Measurements from ENCODE around the gene GPR34. TPM values are rescaled to one million over a fixed set of nuclear protein-coding genes. Genes with fewer than 3 reads are reported as not detected.

GPR34 gene
- total and polyA plus RNA-seq, 2 of the 13 experiments (the other 11 are each of a cell fraction or from before 2014, with no cell fraction given), result not detected

- H3K79me2 ChIP-seq (ENCODE audit: insufficient read depth, low read length), result no peaks in the 10 kb centered on the region
- H3K9me3 ChIP-seq (ENCODE audit: low read length), result no peaks in the 10 kb centered on the region
- no peak for TF ChIP-seq ZNF550 (CRISPR knock-in tag; IDR thresholded peaks at IDR 0.05; ENCODE audit: borderline replicate concordance)
- TF ChIP-seq ZNF784 (CRISPR knock-in tag; IDR thresholded peaks at IDR 0.05; ENCODE audit: borderline replicate concordance), result no peak
- no peak for TF ChIP-seq SKI (IDR thresholded peaks at IDR 0.05; ENCODE audit: partially characterized antibody)
- no peak for TF ChIP-seq NFE2L2 (IDR thresholded peaks at IDR 0.05; ENCODE audit: low read length)
- TF ChIP-seq ZNF501 (CRISPR knock-in tag; IDR thresholded peaks at IDR 0.05), result no peak
- TF ChIP-seq CEBPZ (IDR thresholded peaks at IDR 0.05; ENCODE audit: low read length), result no peak
- no peak for TF ChIP-seq TRAFD1 (CRISPR knock-in tag; IDR thresholded peaks at IDR 0.05; ENCODE audit: borderline replicate concordance)
- TF ChIP-seq ZNF33A (CRISPR knock-in tag; IDR thresholded peaks at IDR 0.05; ENCODE audit: borderline replicate concordance), result no peak
- no peak for TF ChIP-seq ZNF674 (CRISPR knock-in tag; IDR thresholded peaks at IDR 0.05; ENCODE audit: low read depth)
- no peak for TF ChIP-seq ZNF234 (CRISPR knock-in tag; conservative IDR thresholded peaks at IDR 0.05)
- no peak for TF ChIP-seq ZNF616 (CRISPR knock-in tag; IDR thresholded peaks at IDR 0.05; ENCODE audit: low read depth)
- H3K27ac ChIP-seq (ENCODE audit: extremely low read length, insufficient read depth, low read length), result no peak within 1 kb of the TSS
- ChIA-PET CTCF (ENCODE audit: low intra/inter-chr PET ratio, low total read pairs) (no interaction called here), POLR2A (no interaction called here)
- H3K9ac ChIP-seq (ENCODE audit: insufficient read depth, low read depth, low read length), result no peak within 1 kb of the TSS
- no peaks in the 10 kb centered on the region for H3K27me3 ChIP-seq (ENCODE audit: control insufficient read depth in 1 of 2, insufficient read depth in 2 of 2, low read length in 2 of 2)
- in situ Hi-C loops (cut with HindIII; ENCODE audit: extremely low pct_ligation_motif_present, low pct_unique_long_range_greater_than_20kb) (no loop called here), intact Hi-C loops (cut with micrococcal nuclease; ENCODE audit: unreplicated experiment) (no loop called here)
- H3K4me1 ChIP-seq (ENCODE audit: insufficient read depth, low read length), result no peaks in the 10 kb centered on the region
- H3K36me3 ChIP-seq (replicated peaks in 1 of 2; ENCODE audit: control insufficient read depth in 1 of 2, insufficient read depth in 2 of 2, low read length in 2 of 2), result no peaks in the 10 kb centered on the region
- WGBS (ENCODE audit: low lambda C conversion rate), result 92% methylated on average over 2 of the region's 2 CpGs
- H3K4me3 ChIP-seq (replicated peaks in 1 of 3; ENCODE audit: insufficient read depth in 1 of 3, low read depth in 2 of 3, low read length in 3 of 3), result no peak within 1 kb of the TSS
- H3K4me2 ChIP-seq (ENCODE audit: low read depth, low read length), result no peak within 1 kb of the TSS
- DNase-seq (ENCODE audit: low spot score) (no peak), ATAC-seq (no peak), FAIRE-seq (no peak)
- H2AFZ ChIP-seq (ENCODE audit: low read length), result no peak within 1 kb of the TSS
- H4K20me1 ChIP-seq (ENCODE audit: insufficient read depth, low read length), result no peaks in the 10 kb centered on the region
- BruUV-seq (replicated peaks), result no TSS peak
Measured at GRCh38 chrX:41723826-41724225, 35.1 kb downstream of the GPR34 start, which contains the start of gene GPR82. Gene GPR82 (plus strand): TSS chrX:41724181. CDS start chrX:41727027, 2,846 bp downstream.

All from HepG2 (cell line).